ENCODE measurements around the gene LCE1A.

LCE1A gene

GRCh38 chr1:152827173-152827572 is at the start of gene LCE1A:
TSS of gene LCE1A (plus strand) at chr1:152827473. CDS start at chr1:152827473, 0 bp downstream.
- no peak for DNase-seq (ENCODE audit: low spot score)

GRCh38 chr1:152777510-152778137 is 49.6 kb upstream of the LCE1A start:
- peak; percentile 18 for DNase-seq (ENCODE audit: low spot score)

GRCh38 chr1:152783095-152783494 is 44.2 kb upstream of the LCE1A start:
- DNase-seq (ENCODE audit: low spot score) = no peak

GRCh38 chr1:152786077-152786476 is 41.2 kb upstream of the LCE1A start, which contains the start of gene LCE1E:
TSS of gene LCE1E (plus strand) at chr1:152786257. CDS start at chr1:152787300, 1,043 bp downstream.
- DNase-seq (ENCODE audit: low spot score) = no peak

GRCh38 chr1:152795686-152796085 is 31.6 kb upstream of the LCE1A start:
- no peak for DNase-seq (ENCODE audit: low spot score)

- DNase-seq (ENCODE audit: low spot score) = no peak
These were observed 30.9 kb upstream of the LCE1A start, which contains the start of gene LCE1D for GRCh38 chr1:152796421-152796820. TSS of gene LCE1D (plus strand) at chr1:152796721. CDS start at chr1:152797795, 1,074 bp downstream.

- no peak for DNase-seq (ENCODE audit: low spot score)
These were observed 25.9 kb upstream of the LCE1A start for GRCh38 chr1:152801333-152801732.

- DNase-seq (ENCODE audit: low spot score) = no peak
These were observed 20.7 kb upstream of the LCE1A start, which contains the start of gene LCE1C for GRCh38 chr1:152806576-152806975. TSS of gene LCE1C (minus strand) at chr1:152806651. CDS start at chr1:152805478, 1,173 bp downstream.

GRCh38 chr1:152811050-152811449 is 16.2 kb upstream of the LCE1A start:
- no peak for DNase-seq (ENCODE audit: low spot score)

- no peak for DNase-seq (ENCODE audit: low spot score)
These were observed 15.6 kb upstream of the LCE1A start, which contains the start of gene LCE1B for GRCh38 chr1:152811671-152812070. TSS of gene LCE1B (plus strand) at chr1:152811971. CDS start at chr1:152812447, 476 bp downstream.

- no peak for DNase-seq (ENCODE audit: low spot score)
These were observed 10.0 kb upstream of the LCE1A start for GRCh38 chr1:152817309-152817708.

GRCh38 chr1:152823294-152823693 is 4.0 kb upstream of the LCE1A start:
- no peak for DNase-seq (ENCODE audit: low spot score)

GRCh38 chr1:152824964-152825363 is 2.3 kb upstream of the LCE1A start:
- no peak for DNase-seq (ENCODE audit: low spot score)

GRCh38 chr1:152836870-152837269 is 9.6 kb downstream of the LCE1A start:
- DNase-seq (ENCODE audit: low spot score) = no peak

GRCh38 chr1:152842556-152842955 is 15.3 kb downstream of the LCE1A start, which contains the start of gene LCE6A:
TSS of gene LCE6A (plus strand) at chr1:152842856. CDS start at chr1:152843521, 665 bp downstream.
- no peak for DNase-seq (ENCODE audit: low spot score)

- DNase-seq (ENCODE audit: low spot score) = no peak
These were observed 28.4 kb downstream of the LCE1A start for GRCh38 chr1:152855661-152856060.

- DNase-seq (ENCODE audit: low spot score) = no peak
These were observed 30.8 kb downstream of the LCE1A start for GRCh38 chr1:152858062-152858461.

GRCh38 chr1:152859696-152860095 is 32.4 kb downstream of the LCE1A start, which contains the start of gene LCE7A:
TSS of gene LCE7A (plus strand) at chr1:152859996. CDS start at chr1:152860698, 702 bp downstream.
- DNase-seq (ENCODE audit: low spot score) = no peak

GRCh38 chr1:152860129-152860528 is 32.9 kb downstream of the LCE1A start:
- no peak for DNase-seq (ENCODE audit: low spot score)

- DNase-seq (ENCODE audit: low spot score) = no peak
These were observed 34.1 kb downstream of the LCE1A start for GRCh38 chr1:152861374-152861773.

- no peak for DNase-seq (ENCODE audit: low spot score)
These were observed 37.2 kb downstream of the LCE1A start for GRCh38 chr1:152864443-152864842.

- DNase-seq (ENCODE audit: low spot score) = no peak
These were observed 39.0 kb downstream of the LCE1A start for GRCh38 chr1:152866321-152866720.

GRCh38 chr1:152869808-152870419 is 42.6 kb downstream of the LCE1A start:
- peak; percentile 72 for DNase-seq (ENCODE audit: low spot score)

All from hepatic stellate cell (primary cell).